SU-DHL-6 (cell line): ENCODE data around the gene FRMPD1.

Source experiments
- H2AFZ ChIP-seq: fragments of 200-600 bp; sonication (generic); 2 replicates; pipeline ENCODE4 v1.6.1; 2014; ENCODE audit warnings: low read depth, mild to moderate bottlenecking, moderate library complexity, mixed read lengths, antibody characterized with exemption, low read length; ENCODE audit not compliant: severe bottlenecking
- H3F3A ChIP-seq: fragments of 200-600 bp; shearing (Covaris generic); 2 replicates; pipeline ENCODE4 v1.6.0; 2016; ENCODE audit warnings: antibody characterized with exemption, mild to moderate bottlenecking; ENCODE audit not compliant: insufficient read depth
- H3K27ac ChIP-seq: fragments of 200-600 bp; sonication (generic); 2 replicates; pipeline ENCODE4 v1.5.1; 2016; ENCODE audit warnings: low read depth, mild to moderate bottlenecking, low read length, moderate library complexity, mixed read lengths
- H3K27me3 ChIP-seq: fragments of 200-600 bp; sonication (generic), shearing (Covaris generic); 2 replicates; pipeline ENCODE4 v1.6.0; 2014; ENCODE audit warnings: mild to moderate bottlenecking, low read length
- H3K36me3 ChIP-seq: fragments of 200-600 bp; sonication (generic); 2 replicates; pipeline ENCODE4 v1.6.1; 2014; ENCODE audit warnings: mild to moderate bottlenecking, low read length, mixed read lengths
- H3K4me2 ChIP-seq: fragments of 300-600, 200-600 bp; shearing (Covaris generic), sonication (generic); 2 replicates; pipeline ENCODE4 v1.6.0; 2014; ENCODE audit warnings: low read length, low read depth, mild to moderate bottlenecking; ENCODE audit not compliant: poor library complexity, severe bottlenecking
- H3K4me3 ChIP-seq: fragments of 200-600 bp; sonication (generic); 2 replicates; pipeline ENCODE4 v1.5.1; 2014; ENCODE audit warnings: antibody characterized with exemption, low read length, mild to moderate bottlenecking, mixed read lengths; ENCODE audit not compliant: insufficient read depth, poor library complexity, severe bottlenecking
- H3K79me2 ChIP-seq: fragments of 200-600 bp; sonication (generic); 2 replicates; pipeline ENCODE4 v1.6.1; 2014; ENCODE audit warnings: mild to moderate bottlenecking, low read length, moderate library complexity; ENCODE audit not compliant: insufficient read depth
- H3K9ac ChIP-seq: fragments of 200-600 bp; sonication (generic); 2 replicates; pipeline ENCODE4 v1.7.0; 2014; ENCODE audit warnings: mild to moderate bottlenecking, low read length
- H3K9me2 ChIP-seq: fragments of 200-600 bp; sonication (generic); replicated peaks from 2 replicates; pipeline ENCODE4 v1.6.1; 2014; ENCODE audit warnings: low read length; ENCODE audit not compliant: insufficient read depth
- H3K9me3 ChIP-seq: fragments of 200-600 bp; sonication (generic); 2 replicates; pipeline ENCODE4 v1.6.1; 2014; ENCODE audit warnings: low read length, mixed read lengths; ENCODE audit not compliant: insufficient read depth
- H4K20me1 ChIP-seq: fragments of 200-600 bp; sonication (generic); 2 replicates; pipeline ENCODE4 v1.6.1; 2014; ENCODE audit warnings: low read depth, mild to moderate bottlenecking, antibody characterized with exemption, low read length, moderate library complexity, mixed read lengths
- CTCF ChIP-seq: fragments of 200-600 bp; sonication (generic); IDR thresholded peaks from one replicate; pipeline ENCODE4 v1.5.1; 2017; ENCODE audit warnings: antibody characterized with exemption, mild to moderate bottlenecking, low read length, moderate library complexity; ENCODE audit not compliant: insufficient read depth, poor library complexity, severe bottlenecking
- EZH2phosphoT487 ChIP-seq: fragments of 200-600 bp; sonication (generic), shearing (Covaris generic); conservative IDR thresholded peaks from 2 replicates; pipeline ENCODE4 v1.6.1; 2018; ENCODE audit warnings: mild to moderate bottlenecking, antibody characterized with exemption, low read length, moderate library complexity, mixed read lengths

The FRMPD1 gene

GRCh38 chr9:37622462-37622861 is 28.3 kb upstream of the FRMPD1 start:
- H3K4me2 ChIP-seq = no peak overlapping the region
- TF ChIP-seq CTCF (no peak), EZH2phosphoT487 (no peak)
- no peaks in the 10 kb centered on the region for H3K79me2 ChIP-seq

GRCh38 chr9:37623267-37623666 is 27.5 kb upstream of the FRMPD1 start:
- no peak overlapping the region for H2AFZ ChIP-seq
- no peaks in the 10 kb centered on the region for H3K9me2 ChIP-seq
- no peaks in the 10 kb centered on the region for H3K79me2 ChIP-seq
- no peaks in the 10 kb centered on the region for H3K9me3 ChIP-seq
- no peak overlapping the region for H3K27ac ChIP-seq
- H3K4me3 ChIP-seq = no peak overlapping the region
- no peaks in the 10 kb centered on the region for H3K36me3 ChIP-seq
- H3K9ac ChIP-seq = no peak overlapping the region
- H3K27me3 ChIP-seq = no peaks in the 10 kb centered on the region
- H4K20me1 ChIP-seq = no peaks in the 10 kb centered on the region
- TF ChIP-seq EZH2phosphoT487 = no peak
- no peak for TF ChIP-seq CTCF
- no peak overlapping the region for H3K4me2 ChIP-seq
- no peaks in the 10 kb centered on the region for H3F3A ChIP-seq

More at GRCh38 chr9:37622462-37622861, 28.3 kb upstream of the FRMPD1 start:
- Histone ChIP-seq H4K20me1 (no peaks in the 10 kb centered on the region), H3K27ac (no peak overlapping the region), H3K9me3 (no peaks in the 10 kb centered on the region), H3K9me2 (no peaks in the 10 kb centered on the region), H3K4me3 (no peak overlapping the region), H3F3A (no peaks in the 10 kb centered on the region), H3K27me3 (no peaks in the 10 kb centered on the region), H3K36me3 (no peaks in the 10 kb centered on the region), H2AFZ (no peak overlapping the region), H3K9ac (no peak overlapping the region)

- Histone ChIP-seq H3K9ac (no peak overlapping the region), H3K4me3 (no peak overlapping the region), H3K36me3 (no peaks in the 10 kb centered on the region), H2AFZ (no peak overlapping the region), H3K4me2 (no peak overlapping the region), H3K27me3 (no peaks in the 10 kb centered on the region), H3K79me2 (no peaks in the 10 kb centered on the region), H3F3A (no peaks in the 10 kb centered on the region), H3K9me2 (no peaks in the 10 kb centered on the region), H3K27ac (no peak overlapping the region), H4K20me1 (no peaks in the 10 kb centered on the region), H3K9me3 (no peaks in the 10 kb centered on the region)
- TF ChIP-seq EZH2phosphoT487 (no peak), CTCF (no peak)
Measured at GRCh38 chr9:37624073-37624472, 26.7 kb upstream of the FRMPD1 start.
